Measurements from ENCODE around the gene SIAH3. TPM values are rescaled to one million over a fixed set of nuclear protein-coding genes. Genes with fewer than 3 reads are reported as not detected.

Gene SIAH3
- total and polyA plus RNA-seq, 10 of the 15 experiments (the other 5 are each of a cell fraction or from before 2014, with no cell fraction given): not detected

DNA sequence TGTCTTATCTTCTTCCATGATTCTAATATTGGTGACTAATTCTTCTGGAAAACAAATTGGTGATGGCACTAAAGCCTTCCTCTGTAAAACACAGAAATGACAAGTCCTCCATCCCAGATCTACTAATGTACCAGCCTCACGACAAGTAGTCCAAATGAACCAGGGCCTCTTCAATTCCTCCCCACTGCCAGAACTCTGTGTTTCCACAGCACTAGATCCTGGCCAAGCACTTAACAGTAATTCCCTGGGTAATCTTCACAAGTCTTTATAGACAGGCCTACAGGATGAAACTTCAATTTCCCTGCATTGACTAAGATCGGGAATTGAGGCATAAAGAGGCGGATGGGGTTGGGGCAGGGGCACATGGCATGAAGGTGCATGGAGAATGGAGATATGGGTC, 52.7 kb downstream of the SIAH3 start:
- Histone ChIP-seq H3K4me3 (no peak overlapping the region), H3K36me3 (ENCODE audit: control insufficient read depth in 2 of 2, insufficient read depth in 2 of 2, low read length in 1 of 2) (no peaks in the 10 kb centered on the region), H3K4me1 (ENCODE audit: control insufficient read depth, insufficient read depth, low read length) (no peaks in the 10 kb centered on the region), H3K27ac (ENCODE audit: control insufficient read depth, insufficient read depth) (no peak overlapping the region), H2AFZ (ENCODE audit: control insufficient read depth, low read depth, low read length) (no peak overlapping the region), H4K20me1 (ENCODE audit: control insufficient read depth, insufficient read depth) (no peaks in the 10 kb centered on the region), H3K9ac (ENCODE audit: control insufficient read depth, insufficient read depth, low read length) (no peak overlapping the region), H3K79me2 (ENCODE audit: control insufficient read depth, insufficient read depth, low read length) (no peaks in the 10 kb centered on the region), H3K27me3 (replicated peaks in 1 of 2; ENCODE audit: control insufficient read depth in 2 of 2, insufficient read depth in 2 of 2, low read length in 1 of 2) (no peaks in the 10 kb centered on the region; a peak in 1 of 4 replicates), H3K4me2 (ENCODE audit: control insufficient read depth, insufficient read depth) (no peak overlapping the region), H3K9me3 (replicated peaks; ENCODE audit: control insufficient read depth, insufficient read depth, low read length) (no peaks in the 10 kb centered on the region; the same call in 2 of the 3 replicates)
- ChIA-PET POLR2A (no interaction called here), CTCF (interaction anchor here (0.6 to 1.2 kb wide), 2 partner anchors 9 to 327 kb away, joined by 3 to 5 read pairs; no protein-coding TSS in a partner anchor), SMC1A (ENCODE audit: uncharacterized antibody, unreplicated experiment) (no interaction called here), RAD21 (ENCODE audit: unreplicated experiment) (no interaction called here)
- DNase-seq (ENCODE audit: low read depth, low spot score) (no peak), FAIRE-seq (no peak), ATAC-seq (no peak)
- no TSS peak for BruUV-seq (replicated peaks)
- intact Hi-C loops (cut with micrococcal nuclease; ENCODE audit: unreplicated experiment): no loop called here
- TF ChIP-seq HCFC1 (IDR thresholded peaks at IDR 0.05; ENCODE audit: low read length) (no peak), RFX5 (IDR thresholded peaks at IDR 0.05; ENCODE audit: low read depth, low read length) (no peak)
- TF ChIP-seq, protein P1, sequence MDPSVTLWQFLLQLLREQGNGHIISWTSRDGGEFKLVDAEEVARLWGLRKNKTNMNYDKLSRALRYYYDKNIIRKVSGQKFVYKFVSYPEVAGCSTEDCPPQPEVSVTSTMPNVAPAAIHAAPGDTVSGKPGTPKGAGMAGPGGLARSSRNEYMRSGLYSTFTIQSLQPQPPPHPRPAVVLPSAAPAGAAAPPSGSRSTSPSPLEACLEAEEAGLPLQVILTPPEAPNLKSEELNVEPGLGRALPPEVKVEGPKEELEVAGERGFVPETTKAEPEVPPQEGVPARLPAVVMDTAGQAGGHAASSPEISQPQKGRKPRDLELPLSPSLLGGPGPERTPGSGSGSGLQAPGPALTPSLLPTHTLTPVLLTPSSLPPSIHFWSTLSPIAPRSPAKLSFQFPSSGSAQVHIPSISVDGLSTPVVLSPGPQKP (IDR thresholded peaks at IDR 0.05; ENCODE audit: low read depth, low read length): no peak
- TF ChIP-seq, protein P2, sequence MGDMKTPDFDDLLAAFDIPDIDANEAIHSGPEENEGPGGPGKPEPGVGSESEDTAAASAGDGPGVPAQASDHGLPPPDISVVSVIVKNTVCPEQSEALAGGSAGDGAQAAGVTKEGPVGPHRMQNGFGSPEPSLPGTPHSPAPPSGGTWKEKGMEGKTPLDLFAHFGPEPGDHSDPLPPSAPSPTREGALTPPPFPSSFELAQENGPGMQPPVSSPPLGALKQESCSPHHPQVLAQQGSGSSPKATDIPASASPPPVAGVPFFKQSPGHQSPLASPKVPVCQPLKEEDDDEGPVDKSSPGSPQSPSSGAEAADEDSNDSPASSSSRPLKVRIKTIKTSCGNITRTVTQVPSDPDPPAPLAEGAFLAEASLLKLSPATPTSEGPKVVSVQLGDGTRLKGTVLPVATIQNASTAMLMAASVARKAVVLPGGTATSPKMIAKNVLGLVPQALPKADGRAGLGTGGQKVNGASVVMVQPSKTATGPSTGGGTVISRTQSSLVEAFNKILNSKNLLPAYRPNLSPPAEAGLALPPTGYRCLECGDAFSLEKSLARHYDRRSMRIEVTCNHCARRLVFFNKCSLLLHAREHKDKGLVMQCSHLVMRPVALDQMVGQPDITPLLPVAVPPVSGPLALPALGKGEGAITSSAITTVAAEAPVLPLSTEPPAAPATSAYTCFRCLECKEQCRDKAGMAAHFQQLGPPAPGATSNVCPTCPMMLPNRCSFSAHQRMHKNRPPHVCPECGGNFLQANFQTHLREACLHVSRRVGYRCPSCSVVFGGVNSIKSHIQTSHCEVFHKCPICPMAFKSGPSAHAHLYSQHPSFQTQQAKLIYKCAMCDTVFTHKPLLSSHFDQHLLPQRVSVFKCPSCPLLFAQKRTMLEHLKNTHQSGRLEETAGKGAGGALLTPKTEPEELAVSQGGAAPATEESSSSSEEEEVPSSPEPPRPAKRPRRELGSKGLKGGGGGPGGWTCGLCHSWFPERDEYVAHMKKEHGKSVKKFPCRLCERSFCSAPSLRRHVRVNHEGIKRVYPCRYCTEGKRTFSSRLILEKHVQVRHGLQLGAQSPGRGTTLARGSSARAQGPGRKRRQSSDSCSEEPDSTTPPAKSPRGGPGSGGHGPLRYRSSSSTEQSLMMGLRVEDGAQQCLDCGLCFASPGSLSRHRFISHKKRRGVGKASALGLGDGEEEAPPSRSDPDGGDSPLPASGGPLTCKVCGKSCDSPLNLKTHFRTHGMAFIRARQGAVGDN (IDR thresholded peaks at IDR 0.05): no peak
- WGBS (ENCODE audit: insufficient coverage, insufficient replicate concordance, low lambda C conversion rate, missing lambda C conversion rate): 66% methylated on average over 3 of the region's 3 CpGs
- in situ Hi-C loops (cut with MboI): no loop called here

Measured in GM12878 (cell line).